Measurements from ENCODE around the gene PTPRT.

DNA sequence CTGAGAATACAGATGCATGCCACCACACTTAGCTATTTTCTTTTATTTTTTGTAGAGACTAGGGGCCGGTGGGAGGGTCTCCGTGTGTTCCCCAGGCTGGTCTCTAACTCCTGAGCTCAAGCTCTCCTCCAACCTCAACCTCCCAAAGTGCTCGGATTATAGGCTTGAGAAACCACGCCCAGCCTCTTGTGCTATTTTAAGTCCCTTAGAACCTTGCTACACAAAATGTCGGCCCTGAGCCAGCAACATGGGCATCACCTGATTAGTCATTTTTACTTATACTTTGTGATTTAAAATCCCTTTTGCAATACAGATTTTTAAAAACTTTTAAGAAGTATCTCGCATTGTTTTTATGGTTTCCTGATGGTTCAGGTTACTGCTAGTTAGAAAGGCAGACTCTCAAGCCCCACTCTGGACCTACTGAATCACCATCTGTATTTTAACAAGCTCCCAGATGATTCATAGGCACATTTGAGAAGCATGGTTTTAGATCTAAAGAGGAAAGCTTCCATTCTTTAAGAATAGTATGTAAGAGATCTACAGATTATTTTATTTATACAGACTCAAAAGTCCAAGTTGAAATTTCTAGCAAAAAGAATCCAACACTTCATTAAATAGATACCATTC is 186.3 kb downstream of the PTPRT start:
- no peak for TF ChIP-seq SP1 (IDR thresholded peaks at IDR 0.05)
- TF ChIP-seq SP1 (CRISPR knock-in tag; IDR thresholded peaks at IDR 0.05), result no peak
- no peak for TF ChIP-seq YY1 (IDR thresholded peaks at IDR 0.05; ENCODE audit: insufficient read depth, insufficient replicate concordance, low read depth, low read length)
- TF ChIP-seq, protein P1, sequence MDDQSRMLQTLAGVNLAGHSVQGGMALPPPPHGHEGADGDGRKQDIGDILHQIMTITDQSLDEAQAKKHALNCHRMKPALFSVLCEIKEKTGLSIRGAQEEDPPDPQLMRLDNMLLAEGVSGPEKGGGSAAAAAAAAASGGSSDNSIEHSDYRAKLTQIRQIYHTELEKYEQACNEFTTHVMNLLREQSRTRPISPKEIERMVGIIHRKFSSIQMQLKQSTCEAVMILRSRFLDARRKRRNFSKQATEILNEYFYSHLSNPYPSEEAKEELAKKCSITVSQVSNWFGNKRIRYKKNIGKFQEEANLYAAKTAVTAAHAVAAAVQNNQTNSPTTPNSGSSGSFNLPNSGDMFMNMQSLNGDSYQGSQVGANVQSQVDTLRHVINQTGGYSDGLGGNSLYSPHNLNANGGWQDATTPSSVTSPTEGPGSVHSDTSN (CRISPR knock-in tag; IDR thresholded peaks at IDR 0.05; ENCODE audit: borderline replicate concordance), result no peak
- TF ChIP-seq MBD4 (IDR thresholded peaks at IDR 0.05; ENCODE audit: borderline replicate concordance, low read length), result no peak
- no peak for TF ChIP-seq TRIM24 (CRISPR knock-in tag; IDR thresholded peaks at IDR 0.05)
- TF ChIP-seq CEBPG (CRISPR knock-in tag; IDR thresholded peaks at IDR 0.05), result no peak
- TF ChIP-seq ZNF709 (CRISPR knock-in tag; IDR thresholded peaks at IDR 0.05), result no peak
- TF ChIP-seq, protein P2, sequence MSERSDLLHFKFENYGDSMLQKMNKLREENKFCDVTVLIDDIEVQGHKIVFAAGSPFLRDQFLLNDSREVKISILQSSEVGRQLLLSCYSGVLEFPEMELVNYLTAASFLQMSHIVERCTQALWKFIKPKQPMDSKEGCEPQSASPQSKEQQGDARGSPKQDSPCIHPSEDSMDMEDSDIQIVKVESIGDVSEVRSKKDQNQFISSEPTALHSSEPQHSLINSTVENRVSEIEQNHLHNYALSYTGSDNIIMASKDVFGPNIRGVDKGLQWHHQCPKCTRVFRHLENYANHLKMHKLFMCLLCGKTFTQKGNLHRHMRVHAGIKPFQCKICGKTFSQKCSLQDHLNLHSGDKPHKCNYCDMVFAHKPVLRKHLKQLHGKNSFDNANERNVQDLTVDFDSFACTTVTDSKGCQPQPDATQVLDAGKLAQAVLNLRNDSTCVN (CRISPR knock-in tag; IDR thresholded peaks at IDR 0.05; ENCODE audit: borderline replicate concordance), result no peak
- no peak for TF ChIP-seq CTCF (CRISPR knock-in tag; IDR thresholded peaks at IDR 0.05)
